ENCODE data around the gene NCOA7.

DNA sequence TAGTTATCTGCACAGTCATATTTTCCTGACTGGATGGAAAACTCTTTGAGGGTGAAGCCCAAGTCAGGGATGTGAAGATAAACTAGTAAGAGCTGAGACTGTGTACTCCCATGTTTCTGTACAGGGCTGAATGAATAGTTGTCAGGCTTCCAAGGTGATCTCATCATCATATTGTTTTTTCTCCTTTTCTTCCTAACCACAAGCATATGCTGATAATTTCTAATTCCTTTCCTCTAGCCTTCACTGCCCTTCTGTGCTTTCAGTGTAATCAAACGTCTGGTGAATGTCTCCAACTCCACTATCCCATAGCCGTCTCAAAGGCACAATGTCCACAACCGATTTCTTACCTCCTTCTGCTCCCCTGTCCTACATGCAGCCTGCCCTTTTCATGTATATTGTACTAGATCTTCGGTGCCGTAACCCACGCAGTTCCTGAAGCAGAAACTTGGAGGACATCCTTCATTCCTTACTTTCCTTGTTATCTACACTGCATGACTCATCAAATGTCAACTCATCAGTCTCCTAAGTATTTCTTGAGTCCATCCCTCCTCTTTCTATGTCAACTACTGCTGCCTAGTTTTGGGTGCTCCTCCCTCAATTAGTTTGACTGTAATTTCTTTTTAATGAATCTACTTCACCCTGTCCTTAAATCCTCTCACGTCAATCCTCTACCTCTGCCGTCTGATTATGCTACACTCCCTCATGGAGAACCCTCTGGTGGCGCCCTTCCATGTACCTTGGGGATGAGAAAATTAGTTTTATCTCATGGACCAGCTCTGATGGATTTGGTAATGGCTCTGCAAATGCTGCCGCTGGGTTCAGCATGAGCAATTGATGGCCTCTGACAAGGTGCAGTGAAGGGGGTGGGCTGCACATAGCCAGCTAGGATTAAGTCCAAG, 21.9 kb downstream of the NCOA7 start:
- no peak for TF ChIP-seq POLR2A (IDR thresholded peaks at IDR 0.05)
- TF ChIP-seq, protein P1, sequence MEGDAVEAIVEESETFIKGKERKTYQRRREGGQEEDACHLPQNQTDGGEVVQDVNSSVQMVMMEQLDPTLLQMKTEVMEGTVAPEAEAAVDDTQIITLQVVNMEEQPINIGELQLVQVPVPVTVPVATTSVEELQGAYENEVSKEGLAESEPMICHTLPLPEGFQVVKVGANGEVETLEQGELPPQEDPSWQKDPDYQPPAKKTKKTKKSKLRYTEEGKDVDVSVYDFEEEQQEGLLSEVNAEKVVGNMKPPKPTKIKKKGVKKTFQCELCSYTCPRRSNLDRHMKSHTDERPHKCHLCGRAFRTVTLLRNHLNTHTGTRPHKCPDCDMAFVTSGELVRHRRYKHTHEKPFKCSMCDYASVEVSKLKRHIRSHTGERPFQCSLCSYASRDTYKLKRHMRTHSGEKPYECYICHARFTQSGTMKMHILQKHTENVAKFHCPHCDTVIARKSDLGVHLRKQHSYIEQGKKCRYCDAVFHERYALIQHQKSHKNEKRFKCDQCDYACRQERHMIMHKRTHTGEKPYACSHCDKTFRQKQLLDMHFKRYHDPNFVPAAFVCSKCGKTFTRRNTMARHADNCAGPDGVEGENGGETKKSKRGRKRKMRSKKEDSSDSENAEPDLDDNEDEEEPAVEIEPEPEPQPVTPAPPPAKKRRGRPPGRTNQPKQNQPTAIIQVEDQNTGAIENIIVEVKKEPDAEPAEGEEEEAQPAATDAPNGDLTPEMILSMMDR (IDR thresholded peaks at IDR 0.05), result no peak

All from upper lobe of left lung (tissue), 4 donors.